DMS 273 treated with DMSO at 0.1 percent for 48 hours (cell line): ENCODE results near the gene TMEM115.

Experiments used
- DNase-seq: peaks from one replicate; lab custom pipeline; 2025; lab: John Stamatoyannopoulos, UW

Gene TMEM115

GRCh38 chr3:50331364-50331907 lies 27.9 kb downstream of the TMEM115 start:
- no peak for DNase-seq

DNA sequence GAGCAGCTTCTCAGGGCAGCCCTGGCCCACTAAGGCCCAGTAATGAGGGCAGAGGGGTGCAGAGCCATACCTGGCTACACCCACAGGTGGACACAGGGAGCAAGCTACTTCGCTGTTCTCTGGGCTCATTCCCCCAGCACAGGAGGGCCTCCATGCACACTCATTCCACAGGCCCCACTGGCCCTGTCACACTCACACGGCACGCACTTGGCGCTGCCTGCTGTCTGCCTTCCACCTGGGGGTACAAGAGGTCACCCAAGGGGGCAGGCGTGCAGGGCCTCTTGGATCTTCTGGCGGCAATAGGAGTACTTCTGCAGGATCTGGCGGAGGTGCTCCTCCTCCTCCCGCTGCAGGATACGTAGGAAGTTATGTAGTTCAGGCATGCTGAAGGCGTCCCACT lies 29.0 kb downstream of the TMEM115 start:
- no peak for DNase-seq

- peak; percentile 74 for DNase-seq
Measured at GRCh38 chr3:50327943-50328691, 31.2 kb downstream of the TMEM115 start, which contains the start of gene TUSC2. Gene TUSC2 (minus strand): TSS chr3:50328223. CDS start chr3:50328099, 124 bp downstream.

DNA sequence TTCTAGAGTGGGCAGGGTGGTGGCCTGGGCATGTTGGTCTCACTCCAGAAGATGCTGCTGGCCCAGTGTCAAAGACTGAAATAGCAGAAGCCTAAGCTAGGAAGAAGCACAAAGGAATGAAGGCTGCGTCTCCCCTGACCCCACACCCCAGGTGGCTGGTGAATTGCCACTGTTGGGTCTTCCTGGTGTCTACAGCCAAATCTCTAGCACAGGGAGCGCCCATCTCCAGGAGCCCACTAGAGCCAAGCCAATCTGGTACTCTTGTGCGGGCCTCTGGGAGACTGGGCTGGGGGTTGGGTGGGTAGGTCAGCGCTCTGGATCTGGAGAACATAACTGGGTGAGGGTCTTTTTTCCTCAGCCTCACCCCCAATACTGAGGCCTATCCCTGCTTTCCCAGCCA lies 32.2 kb downstream of the TMEM115 start:
- no peak for DNase-seq

GRCh38 chr3:50326182-50326541 lies 33.2 kb downstream of the TMEM115 start:
- DNase-seq: no peak

- DNase-seq: no peak
Measured at GRCh38 chr3:50325497-50326181, 33.7 kb downstream of the TMEM115 start.

- no peak for DNase-seq
Measured at GRCh38 chr3:50325113-50325480, 34.2 kb downstream of the TMEM115 start.

DNA sequence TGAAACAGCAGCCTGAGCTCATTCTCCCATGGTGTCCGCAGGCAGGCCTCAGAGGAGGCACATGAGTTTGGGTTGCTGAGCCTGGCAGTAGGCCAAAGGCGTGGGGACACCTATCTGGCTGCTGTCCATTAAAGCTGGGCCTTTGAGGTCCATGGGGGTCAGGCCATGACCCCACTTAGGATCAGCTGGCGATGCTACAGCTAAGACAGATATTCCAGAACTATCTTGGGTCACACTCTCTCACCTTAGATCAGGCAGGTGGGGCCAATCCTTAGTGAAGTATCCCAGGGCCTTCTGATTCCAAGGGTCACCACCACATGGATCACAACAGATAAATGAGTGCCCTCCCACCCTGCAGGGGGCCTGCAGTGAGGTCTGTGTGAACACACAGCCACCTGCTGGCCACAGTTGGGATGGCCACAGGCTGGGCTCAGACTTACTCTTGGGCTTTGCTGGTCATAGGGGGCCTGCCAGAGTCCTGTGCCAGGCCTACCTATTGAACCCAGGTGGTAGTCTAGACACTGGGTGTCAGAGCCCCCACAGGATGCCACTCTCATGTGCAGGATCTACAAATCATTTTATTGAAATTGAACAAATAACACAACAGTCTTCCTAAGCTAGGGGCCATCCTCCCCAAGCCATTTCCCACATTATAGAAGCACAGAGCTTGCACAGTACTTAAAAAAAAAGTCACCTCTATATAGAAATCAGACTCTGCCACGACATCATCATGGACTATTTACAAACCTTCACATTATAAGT lies 34.8 kb downstream of the TMEM115 start:
- DNase-seq: no peak

- no peak for DNase-seq
Measured at GRCh38 chr3:50323614-50324199, 35.6 kb downstream of the TMEM115 start.

DNA sequence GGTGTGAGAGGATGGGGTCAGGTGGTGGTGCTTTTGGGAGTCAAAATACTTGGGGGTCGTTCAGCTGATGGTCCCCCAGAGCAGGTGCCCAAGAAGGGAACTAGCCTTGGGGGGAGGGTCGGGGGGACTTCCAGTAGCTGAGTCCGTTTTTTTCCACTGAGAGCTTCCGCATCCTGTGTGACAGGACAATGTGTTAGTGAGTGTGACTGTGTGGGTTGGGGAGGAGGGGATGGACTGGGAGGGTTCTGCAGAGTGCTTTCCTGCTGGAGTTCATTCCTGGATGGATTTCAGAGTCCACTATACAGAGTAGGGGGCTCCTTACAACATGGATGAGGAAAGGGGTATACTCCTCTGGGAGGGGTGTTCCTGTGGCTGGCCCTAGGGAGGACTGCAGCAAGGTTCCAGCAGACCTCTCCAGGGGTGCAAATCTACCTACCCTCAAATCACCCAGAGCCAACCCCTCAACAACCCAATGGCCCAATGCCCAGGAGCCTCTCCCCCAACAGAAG lies 36.2 kb downstream of the TMEM115 start:
- DNase-seq: no peak

- DNase-seq: no peak
Measured at GRCh38 chr3:50322386-50323091, 36.8 kb downstream of the TMEM115 start, which contains the start of gene HYAL2. Gene HYAL2 (minus strand): TSS chr3:50322745. CDS start chr3:50320489, 2,256 bp downstream.

DNA sequence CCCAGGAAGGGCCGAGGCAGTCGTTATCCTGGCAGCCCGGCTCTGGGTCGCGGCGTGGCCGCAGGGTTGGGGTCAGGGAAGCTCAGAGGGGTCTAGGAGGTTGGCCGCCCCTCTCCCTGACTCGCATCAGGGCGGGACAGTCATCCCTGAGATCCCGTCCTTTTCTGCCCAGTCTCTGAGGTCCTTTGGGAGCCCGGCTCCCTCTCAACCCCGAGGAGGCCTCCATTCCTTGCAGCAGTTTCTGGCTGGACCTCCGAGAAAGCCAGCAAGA lies 37.3 kb downstream of the TMEM115 start:
- no peak for DNase-seq

DNA sequence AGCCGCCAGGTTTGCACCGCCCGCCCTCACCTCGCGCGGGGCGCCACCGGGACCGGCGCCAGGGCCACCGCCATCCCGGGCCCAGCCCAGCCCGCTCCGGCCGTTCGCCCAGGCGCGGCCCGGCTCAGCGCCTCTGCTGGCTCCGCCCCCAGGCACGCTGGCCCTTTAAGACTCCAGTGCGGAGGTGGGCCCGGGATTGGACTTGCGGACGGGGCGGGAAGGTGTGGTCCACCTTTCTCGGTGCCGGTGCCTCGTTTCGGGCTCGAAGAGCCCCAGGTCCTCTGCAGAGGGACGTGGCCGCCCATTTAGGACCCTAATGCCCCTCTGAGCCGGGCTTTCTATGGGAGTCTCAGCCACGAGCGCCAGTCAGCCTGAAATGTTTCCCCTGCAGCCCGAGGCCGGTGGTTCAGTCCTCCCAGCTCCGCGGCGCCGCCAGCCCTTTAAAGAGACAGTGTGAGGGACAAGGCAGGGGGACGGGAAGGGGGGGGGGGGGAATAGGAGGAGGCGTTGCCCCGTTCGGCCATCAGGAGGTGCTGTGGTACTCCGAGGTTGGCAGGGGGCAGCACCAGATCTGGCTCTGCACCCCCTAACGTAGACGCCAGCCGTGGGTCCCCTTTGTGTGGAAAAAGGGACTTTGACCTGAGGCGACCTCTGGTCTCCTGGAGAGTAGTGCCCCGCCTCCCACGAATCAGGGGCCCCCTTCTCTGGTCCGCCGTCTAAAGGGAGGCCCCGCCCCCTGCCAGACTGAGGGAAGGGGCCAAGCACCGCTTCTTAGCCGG lies 37.8 kb downstream of the TMEM115 start:
- DNase-seq: peak; percentile 65

- DNase-seq: no peak
Measured at GRCh38 chr3:50320853-50321335, 38.4 kb downstream of the TMEM115 start.

DNA sequence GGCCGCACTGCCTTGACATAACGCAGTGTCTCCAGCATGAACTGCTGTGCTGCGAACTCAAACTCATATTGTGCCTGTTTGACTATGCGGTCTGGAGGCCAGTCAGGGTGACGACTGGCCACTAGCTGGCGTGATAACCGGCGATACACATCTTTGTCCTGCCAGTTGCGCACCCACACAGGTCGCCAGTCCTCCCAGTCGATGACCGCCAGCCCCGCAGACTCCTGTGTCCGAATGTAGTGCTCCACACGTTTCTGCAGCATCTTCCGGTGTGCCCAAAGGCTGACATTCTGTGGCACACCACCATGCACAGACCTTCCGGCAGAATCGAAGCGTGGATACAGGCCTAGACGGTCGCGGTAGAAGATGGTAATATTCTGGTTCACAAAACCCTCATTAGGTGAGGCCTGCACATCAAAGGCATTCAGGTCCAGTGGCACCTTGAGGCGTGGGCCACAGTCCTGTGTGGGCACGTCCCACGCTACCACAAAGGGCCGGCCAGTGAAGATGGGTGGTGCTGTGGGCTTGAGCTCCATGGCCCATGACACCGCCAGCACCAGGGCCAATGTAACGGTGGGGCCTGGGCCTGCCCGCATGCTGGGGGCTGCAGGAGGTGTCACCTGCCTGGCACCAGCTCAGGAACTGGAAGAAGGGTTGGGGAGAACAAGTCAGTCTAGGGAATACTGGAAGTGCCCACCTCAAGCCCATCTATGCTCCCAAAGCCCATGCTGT lies 39.3 kb downstream of the TMEM115 start:
- no peak for DNase-seq

GRCh38 chr3:50319181-50319893 lies 40.0 kb downstream of the TMEM115 start:
- no peak for DNase-seq

DNA sequence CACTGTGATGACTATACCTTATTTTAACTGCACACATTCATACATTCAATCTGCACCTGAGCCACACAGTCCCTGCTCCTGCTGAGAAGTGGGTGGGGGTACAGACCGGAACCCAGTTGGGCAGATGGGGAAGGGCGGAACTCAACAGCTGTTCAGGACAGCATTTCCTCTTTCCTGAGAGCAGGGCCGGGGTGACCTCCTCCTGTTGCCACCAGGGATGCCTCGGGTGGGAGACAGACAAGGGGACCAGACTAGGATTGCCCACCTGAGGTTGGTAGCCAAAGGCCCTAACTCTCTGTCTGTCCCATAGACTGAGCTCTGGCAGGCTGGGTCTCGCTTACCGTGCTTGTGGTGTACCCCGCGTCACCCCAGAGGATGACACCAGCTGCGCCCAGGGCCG lies 40.7 kb downstream of the TMEM115 start:
- no peak for DNase-seq

- no peak for DNase-seq
Measured at GRCh38 chr3:50318163-50318562, 41.2 kb downstream of the TMEM115 start.

DNA sequence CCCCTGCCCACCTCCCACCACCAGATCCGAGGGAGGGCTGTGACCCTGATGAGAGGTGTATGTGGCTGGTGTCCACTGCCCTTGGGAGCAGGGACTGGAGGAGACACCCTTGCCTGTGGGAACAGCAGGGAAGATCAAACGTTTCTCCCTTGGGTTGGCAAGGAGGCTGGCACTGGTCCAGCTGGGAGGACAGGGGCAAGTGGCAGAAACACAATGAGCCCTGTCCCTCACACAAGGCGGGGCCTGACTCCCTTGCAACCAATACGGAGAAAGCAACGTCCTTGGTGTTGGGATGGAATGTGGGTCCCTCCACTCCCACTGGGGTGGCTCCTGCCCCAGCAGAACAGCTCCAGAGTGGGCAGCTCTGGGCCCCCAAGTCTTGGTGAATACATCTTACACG lies 42.0 kb downstream of the TMEM115 start:
- DNase-seq: no peak
